GM19395 (cell line): ENCODE data around the gene SH3GLB2.
"Not testable (repeated sequence)": the region's sequence is repeated elsewhere in the genome, so short reads cannot be mapped to it uniquely, and the experiment has no call there.

ENCODE experiments used
- ATAC-seq: cut with Tn5 transposase; IDR thresholded peaks from one replicate; pipeline ENCODE4 v1.9.1; 2021; ENCODE audit warnings: mild to moderate bottlenecking, moderate library complexity; ENCODE audit not compliant: unreplicated experiment

Gene SH3GLB2

GRCh38 chr9:129002992-129003391 lies 25.1 kb downstream of the SH3GLB2 start:
- no peak for ATAC-seq

- ATAC-seq = no peak
Measured at GRCh38 chr9:129001504-129002325, 26.4 kb downstream of the SH3GLB2 start.

GRCh38 chr9:128999581-129000206 lies 28.4 kb downstream of the SH3GLB2 start:
- ATAC-seq = no peak

- ATAC-seq = no peak
Measured at GRCh38 chr9:128998462-128998861, 29.7 kb downstream of the SH3GLB2 start.

GRCh38 chr9:128995791-128996190 lies 32.3 kb downstream of the SH3GLB2 start:
- ATAC-seq = no peak

GRCh38 chr9:128992995-128993394 lies 35.1 kb downstream of the SH3GLB2 start:
- no peak for ATAC-seq

- ATAC-seq = no peak
Measured at GRCh38 chr9:128987805-128988204, 40.3 kb downstream of the SH3GLB2 start.

- ATAC-seq = no peak
Measured at GRCh38 chr9:128986671-128987070, 41.5 kb downstream of the SH3GLB2 start.

- ATAC-seq = no peak
Measured at GRCh38 chr9:128983536-128983935, 44.6 kb downstream of the SH3GLB2 start.

GRCh38 chr9:128979111-128979510 lies 49.0 kb downstream of the SH3GLB2 start:
- ATAC-seq = no peak

GRCh38 chr9:128972956-128973355 lies 55.2 kb downstream of the SH3GLB2 start:
- no peak for ATAC-seq

- no peak for ATAC-seq
Measured at GRCh38 chr9:128969491-128969890, 58.6 kb downstream of the SH3GLB2 start.

- not testable (repeated sequence) for ATAC-seq
Measured at GRCh38 chr9:128961403-128961802, 66.7 kb downstream of the SH3GLB2 start.
